PC-9 (cell line): Measurements from ENCODE around the gene QSER1.

ENCODE experiments used
- CTCF ChIP-seq: fragments of 200-600 bp; sonication (generic); conservative IDR thresholded peaks from 2 replicates; pipeline ENCODE4 v1.6.1; 2017; ENCODE audit warnings: mixed run types, antibody characterized with exemption, mild to moderate bottlenecking, moderate library complexity
- EZH2 ChIP-seq: fragments of 200-600 bp; sonication (generic); IDR thresholded peaks from 2 replicates; pipeline ENCODE4 v1.8.0; 2017; ENCODE audit warnings: antibody characterized with exemption, low read depth

GRCh38 chr11:32949739-32950138, 57.1 kb downstream of the QSER1 start:
- TF ChIP-seq CTCF (no peak), EZH2 (no peak)
